AG10803 (cell line): ENCODE measurements around the gene TMEM222.

ENCODE experiments used
- DNase-seq: peaks from one replicate; pipeline ENCODE4 v3.0.0; 2010; ENCODE audit warnings: low read depth
- H3K4me3 ChIP-seq: 2 replicates; pipeline ENCODE4 v1.5.1; 2011; ENCODE audit warnings: mild to moderate bottlenecking, low read length, control low read depth
- TF ChIP-seq, protein P1 (sequence below): conservative IDR thresholded peaks from 2 replicates; pipeline ENCODE4 v1.5.1; 2011; ENCODE audit warnings: mild to moderate bottlenecking, low read length, control low read depth, inconsistent platforms

Gene TMEM222

DNA sequence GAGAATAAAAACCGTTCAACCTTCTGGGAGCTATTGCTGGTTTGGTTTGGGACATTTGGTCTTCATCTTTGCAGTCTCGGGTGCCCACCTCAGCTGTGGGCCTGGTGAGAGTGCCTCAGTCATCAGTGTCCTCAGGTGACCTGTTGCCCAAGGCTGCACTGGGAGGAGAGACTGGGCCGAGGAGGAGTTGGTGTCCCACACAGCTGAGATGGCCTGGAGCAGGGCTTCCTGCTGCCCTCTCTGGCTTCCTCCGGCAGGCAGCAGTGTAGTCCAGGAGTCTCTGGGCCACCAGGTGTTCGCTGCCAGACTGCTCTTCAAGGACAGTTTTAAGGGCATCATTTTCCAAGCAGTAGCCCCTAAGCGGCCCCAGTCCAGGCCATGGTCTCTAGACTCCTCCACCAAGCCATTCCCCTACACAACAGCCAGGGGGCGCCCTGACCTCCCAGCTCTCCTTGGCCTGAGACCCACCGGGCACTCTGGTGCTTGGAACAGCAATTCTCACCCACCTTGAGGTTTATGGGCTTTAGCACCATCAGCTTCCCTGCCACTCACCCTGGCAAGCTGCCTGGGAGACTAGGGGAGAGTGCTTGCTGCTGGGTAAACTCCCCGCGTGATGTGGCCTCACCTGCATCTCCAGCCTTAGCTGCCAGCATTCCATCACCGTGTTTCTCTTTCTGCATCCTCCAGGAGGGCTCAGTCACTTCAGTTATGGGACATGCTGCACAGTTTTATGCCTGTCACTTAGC, 10.7 kb downstream of the TMEM222 start:
- H3K4me3 ChIP-seq, result no peak overlapping the region
- DNase-seq, result peak; percentile 28
- TF ChIP-seq, protein P1, sequence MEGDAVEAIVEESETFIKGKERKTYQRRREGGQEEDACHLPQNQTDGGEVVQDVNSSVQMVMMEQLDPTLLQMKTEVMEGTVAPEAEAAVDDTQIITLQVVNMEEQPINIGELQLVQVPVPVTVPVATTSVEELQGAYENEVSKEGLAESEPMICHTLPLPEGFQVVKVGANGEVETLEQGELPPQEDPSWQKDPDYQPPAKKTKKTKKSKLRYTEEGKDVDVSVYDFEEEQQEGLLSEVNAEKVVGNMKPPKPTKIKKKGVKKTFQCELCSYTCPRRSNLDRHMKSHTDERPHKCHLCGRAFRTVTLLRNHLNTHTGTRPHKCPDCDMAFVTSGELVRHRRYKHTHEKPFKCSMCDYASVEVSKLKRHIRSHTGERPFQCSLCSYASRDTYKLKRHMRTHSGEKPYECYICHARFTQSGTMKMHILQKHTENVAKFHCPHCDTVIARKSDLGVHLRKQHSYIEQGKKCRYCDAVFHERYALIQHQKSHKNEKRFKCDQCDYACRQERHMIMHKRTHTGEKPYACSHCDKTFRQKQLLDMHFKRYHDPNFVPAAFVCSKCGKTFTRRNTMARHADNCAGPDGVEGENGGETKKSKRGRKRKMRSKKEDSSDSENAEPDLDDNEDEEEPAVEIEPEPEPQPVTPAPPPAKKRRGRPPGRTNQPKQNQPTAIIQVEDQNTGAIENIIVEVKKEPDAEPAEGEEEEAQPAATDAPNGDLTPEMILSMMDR, result peak; percentile 81

DNA sequence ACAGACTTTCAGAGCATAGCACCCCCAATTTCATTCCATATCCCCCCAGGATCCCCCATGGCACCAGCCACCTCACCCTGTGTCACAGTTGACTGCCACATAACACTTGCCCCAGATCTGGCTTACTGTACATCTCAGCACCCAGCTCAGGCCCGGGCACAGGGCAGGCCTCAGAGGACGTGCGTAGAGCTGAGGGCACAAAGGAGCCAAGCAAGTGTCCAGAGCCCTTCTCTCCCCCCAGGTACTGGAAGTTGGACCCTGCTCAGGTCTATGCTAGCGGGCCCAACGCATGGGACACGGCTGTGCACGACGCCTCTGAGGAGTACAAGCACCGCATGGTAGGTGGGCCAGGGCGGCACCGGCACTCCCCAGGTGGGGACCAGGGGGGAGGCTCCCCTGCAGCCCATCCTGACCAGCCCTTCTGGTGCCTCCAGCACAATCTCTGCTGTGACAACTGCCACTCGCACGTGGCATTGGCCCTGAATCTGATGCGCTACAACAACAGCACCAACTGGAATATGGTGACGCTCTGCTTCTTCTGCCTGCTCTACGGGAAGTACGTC, 11.8 kb downstream of the TMEM222 start:
- TF ChIP-seq, protein P1, result no peak
- DNase-seq, result no peak
- no peak overlapping the region for H3K4me3 ChIP-seq

GRCh38 chr1:27335506-27336422, 13.8 kb downstream of the TMEM222 start:
- TF ChIP-seq, protein P1, result no peak
- DNase-seq, result no peak
- no peak overlapping the region for H3K4me3 ChIP-seq

GRCh38 chr1:27336756-27337155, 14.8 kb downstream of the TMEM222 start:
- no peak overlapping the region for H3K4me3 ChIP-seq
- no peak for DNase-seq
- TF ChIP-seq, protein P1, result no peak

- no peak overlapping the region for H3K4me3 ChIP-seq
- no peak for DNase-seq
- TF ChIP-seq, protein P1, result no peak
Measured at GRCh38 chr1:27338751-27339150, 16.8 kb downstream of the TMEM222 start.

DNA sequence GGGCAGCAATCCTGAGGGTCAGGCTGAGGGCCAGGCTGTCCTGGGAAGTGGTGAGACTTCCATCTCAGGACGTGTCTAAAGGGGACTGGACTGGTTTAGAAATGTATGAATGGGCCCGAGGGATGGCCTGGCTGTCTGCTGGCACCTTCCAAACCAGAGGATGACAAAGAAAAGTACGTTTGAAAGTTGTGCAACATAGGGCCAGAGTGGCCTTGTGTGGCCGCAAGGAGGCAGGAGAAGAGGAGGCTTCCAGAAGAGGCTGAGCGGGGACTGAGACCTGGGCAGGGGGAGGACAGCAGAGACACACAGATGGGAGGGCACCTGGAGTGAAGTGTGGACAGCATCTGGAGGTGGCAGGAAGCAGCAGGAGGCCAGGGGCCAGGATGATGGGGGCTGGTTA, 17.2 kb downstream of the TMEM222 start:
- DNase-seq, result peak; percentile 10
- TF ChIP-seq, protein P1, result no peak
- H3K4me3 ChIP-seq, result no peak overlapping the region
